WTC11 (cell line): ENCODE data around the gene MBOAT2.

Experiments
- CBFB ChIP-seq: sonication (generic); formaldehyde crosslinking; IDR thresholded peaks from 2 replicates; pipeline ENCODE4 v1.8.1; 2022; ENCODE audit warnings: mild to moderate bottlenecking, low read depth, missing genetic modification reagents
- CREM ChIP-seq: sonication (generic); formaldehyde crosslinking; IDR thresholded peaks from 2 replicates; pipeline ENCODE4 v1.8.1; 2022; ENCODE audit warnings: mild to moderate bottlenecking, missing genetic modification reagents, moderate library complexity
- CTCF ChIP-seq: fragments of 200-600 bp; IDR thresholded peaks from 2 replicates; pipeline ENCODE4 v1.8.0; 2022; ENCODE audit warnings: antibody characterized with exemption
- ERG ChIP-seq: fragments of 250-450 bp; sonication (Bioruptor Pico); IDR thresholded peaks from 2 replicates; pipeline ENCODE4 v1.8.0; 2021; ENCODE audit warnings: mild to moderate bottlenecking
- GABPB1 ChIP-seq: sonication (generic); formaldehyde crosslinking; IDR thresholded peaks from 2 replicates; pipeline ENCODE4 v1.8.1; 2023; ENCODE audit warnings: mild to moderate bottlenecking, missing genetic modification reagents
- HMGXB4 ChIP-seq: sonication (generic); formaldehyde crosslinking; IDR thresholded peaks from 2 replicates; pipeline ENCODE4 v1.8.1; 2023; ENCODE audit warnings: mild to moderate bottlenecking, moderate library complexity, missing genetic modification reagents
- IRF1 ChIP-seq: sonication (generic); formaldehyde crosslinking; IDR thresholded peaks from 2 replicates; pipeline ENCODE4 v1.8.0; 2023; ENCODE audit warnings: missing genetic modification reagents
- IRF2 ChIP-seq: sonication (generic); formaldehyde crosslinking; IDR thresholded peaks from 2 replicates; pipeline ENCODE4 v1.8.0; 2022; ENCODE audit warnings: low read depth, missing genetic modification reagents, borderline replicate concordance
- NFYB ChIP-seq: sonication (generic); formaldehyde crosslinking; conservative IDR thresholded peaks from 2 replicates; pipeline ENCODE4 v1.8.0; 2022; ENCODE audit warnings: low read depth, missing genetic modification reagents
- PRDM15 ChIP-seq: sonication (generic); formaldehyde crosslinking; IDR thresholded peaks from 2 replicates; pipeline ENCODE4 v1.8.0; 2022; ENCODE audit warnings: missing genetic modification reagents
- USF1 ChIP-seq: sonication (generic); formaldehyde crosslinking; IDR thresholded peaks from 2 replicates; pipeline ENCODE4 v1.8.0; 2022; ENCODE audit warnings: mild to moderate bottlenecking, missing genetic modification reagents
- ZNF281 ChIP-seq: sonication (generic); formaldehyde crosslinking; IDR thresholded peaks from 2 replicates; pipeline ENCODE4 v1.8.0; 2023; ENCODE audit warnings: mild to moderate bottlenecking, missing genetic modification reagents
- ZNF425 ChIP-seq: fragments of 250-450 bp; sonication (Bioruptor Pico); conservative IDR thresholded peaks from 2 replicates; pipeline ENCODE4 v1.9.0; 2021; ENCODE audit warnings: mild to moderate bottlenecking

- TF ChIP-seq CTCF (no peak), CREM (CRISPR knock-in tag) (no peak), IRF1 (CRISPR knock-in tag) (no peak), IRF2 (no peak), PRDM15 (CRISPR knock-in tag) (no peak), USF1 (no peak), ZNF425 (CRISPR knock-in tag) (no peak), ERG (CRISPR knock-in tag) (no peak), ZNF281 (CRISPR knock-in tag) (no peak), NFYB (CRISPR knock-in tag) (no peak), CBFB (CRISPR knock-in tag) (no peak), HMGXB4 (no peak), GABPB1 (CRISPR knock-in tag) (no peak)
Measured at GRCh38 chr2:8839189-8839965, 164.1 kb downstream of the MBOAT2 start.
